Measurements from ENCODE around the gene CEACAM19. TPM values are rescaled to one million over a fixed set of nuclear protein-coding genes. Genes with fewer than 3 reads are reported as not detected.

CEACAM19 gene, protein sequence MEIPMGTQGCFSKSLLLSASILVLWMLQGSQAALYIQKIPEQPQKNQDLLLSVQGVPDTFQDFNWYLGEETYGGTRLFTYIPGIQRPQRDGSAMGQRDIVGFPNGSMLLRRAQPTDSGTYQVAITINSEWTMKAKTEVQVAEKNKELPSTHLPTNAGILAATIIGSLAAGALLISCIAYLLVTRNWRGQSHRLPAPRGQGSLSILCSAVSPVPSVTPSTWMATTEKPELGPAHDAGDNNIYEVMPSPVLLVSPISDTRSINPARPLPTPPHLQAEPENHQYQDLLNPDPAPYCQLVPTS
- total RNA-seq, result 1.1 and 1.3 TPM in 2 replicates

GRCh38 chr19:44671400-44671799 lies at the start of gene CEACAM19:
TSS of gene CEACAM19 (plus strand) at chr19:44671482. CDS start at chr19:44671932, 450 bp downstream.

GRCh38 chr19:44643605-44644401 lies 27.5 kb upstream of the CEACAM19 start, which contains the start of gene PVR:
TSS of gene PVR (plus strand) at chr19:44643910. CDS start at chr19:44644097, 187 bp downstream.

DNA sequence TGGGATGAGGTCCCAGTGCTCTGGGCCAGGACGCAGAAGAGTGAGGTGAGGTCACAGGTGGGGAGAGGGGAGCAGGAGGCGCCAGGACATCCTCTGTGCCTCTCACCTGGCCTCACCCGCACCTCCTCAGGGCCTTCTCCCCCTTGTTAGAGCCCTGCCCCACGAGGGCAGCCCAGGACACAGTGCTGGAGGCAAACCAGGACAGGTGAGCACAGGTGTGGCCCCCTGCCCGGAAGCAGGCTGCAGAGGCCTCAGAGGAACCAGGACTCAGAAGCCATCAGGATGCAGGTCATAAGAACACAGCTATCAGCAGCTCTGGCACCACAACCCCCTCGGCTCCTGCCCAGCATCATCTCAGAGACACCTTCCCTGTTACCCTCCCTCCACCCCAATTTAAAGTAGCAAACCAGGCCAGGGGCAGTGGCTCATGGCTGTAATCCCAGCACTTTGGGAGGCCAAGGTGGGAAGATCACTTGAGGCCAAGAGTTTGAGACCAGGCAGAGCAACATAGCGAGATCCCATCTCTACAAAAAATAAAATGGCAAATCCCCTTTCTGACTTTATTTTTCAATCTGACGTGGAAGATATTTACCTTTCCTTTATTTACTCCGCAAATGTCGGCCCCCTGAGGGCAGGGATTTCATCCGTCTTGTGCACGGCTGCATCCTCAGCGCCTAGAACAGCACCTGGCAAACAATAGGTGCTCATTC lies 27.4 kb downstream of the CEACAM19 start, which contains the start of gene CEACAM16:
Gene CEACAM16 (plus strand): TSS at position 660 of the 710 bp plus-strand sequence. CDS start 2,306 bp downstream, outside the sequence.

Other genes starting within 250 kb of the CEACAM19 start
- gene ZNF229, start 223.0 kb upstream of the CEACAM19 start, total RNA-seq, result 8.6 and 13.0 TPM in 2 replicates
- 5.8 and 7.3 TPM in 2 replicates for gene ZNF180, start 171.0 kb upstream of the CEACAM19 start, total RNA-seq
- not detected in 2 replicates for gene CEACAM20, start 141.8 kb upstream of the CEACAM19 start, total RNA-seq
- gene IGSF23, start 57.9 kb upstream of the CEACAM19 start, total RNA-seq, result 0.19 and 0.28 TPM in 2 replicates
- 127 and 142 TPM in 2 replicates for gene PVR, start 27.6 kb upstream of the CEACAM19 start, total RNA-seq
- under 0.01 TPM in 1 of 2 replicates, not detected in the other for gene CEACAM16, start 27.7 kb downstream of the CEACAM19 start, total RNA-seq
- gene BCL3, start 77.2 kb downstream of the CEACAM19 start, total RNA-seq, result 2.5 and 4.8 TPM in 2 replicates
- gene CBLC, start 106.4 kb downstream of the CEACAM19 start, total RNA-seq, result under 0.01 TPM in 2 replicates
- 5.4 and 8.2 TPM in 2 replicates for gene BCAM, start 137.6 kb downstream of the CEACAM19 start, total RNA-seq
- gene NECTIN2, start 174.8 kb downstream of the CEACAM19 start, total RNA-seq, result 60.9 and 65.0 TPM in 2 replicates
- gene TOMM40, start 219.8 kb downstream of the CEACAM19 start, total RNA-seq, result 36.9 and 94.9 TPM in 2 replicates
- gene APOE, start 234.3 kb downstream of the CEACAM19 start, total RNA-seq, result 9.0 and 20.6 TPM in 2 replicates
- 1.3 and 3.4 TPM in 2 replicates for gene APOC1, start 243.1 kb downstream of the CEACAM19 start, total RNA-seq

Measured in regular cardiac myocyte (primary cell).